ENCODE results near the gene CPNE7. TPM values are rescaled to one million over a fixed set of nuclear protein-coding genes. Genes with fewer than 3 reads are reported as not detected.

CPNE7 gene
- total and polyA plus RNA-seq, 9 of the 15 experiments (the other 6 are each of a cell fraction or from before 2014, with no cell fraction given) = 0.30 to 73.4 (median 32.7) TPM

- TF ChIP-seq CHAMP1 (IDR thresholded peaks at IDR 0.05) (no peak), GTF2F1 (IDR thresholded peaks at IDR 0.05; ENCODE audit: low read depth, low read length) (no peak), DMBX1 (CRISPR knock-in tag; IDR thresholded peaks at IDR 0.05; ENCODE audit: borderline replicate concordance) (no peak), ZKSCAN1 (IDR thresholded peaks at IDR 0.05; ENCODE audit: low read depth, low read length) (no peak), ETV6 (IDR thresholded peaks at IDR 0.05; ENCODE audit: borderline replicate concordance in 1 of 2, low read depth in 2 of 2, low read length in 1 of 2) (no peak), ETV6 (CRISPR knock-in tag; IDR thresholded peaks at IDR 0.05; ENCODE audit: borderline replicate concordance) (no peak)
- TF ChIP-seq, protein P1, sequence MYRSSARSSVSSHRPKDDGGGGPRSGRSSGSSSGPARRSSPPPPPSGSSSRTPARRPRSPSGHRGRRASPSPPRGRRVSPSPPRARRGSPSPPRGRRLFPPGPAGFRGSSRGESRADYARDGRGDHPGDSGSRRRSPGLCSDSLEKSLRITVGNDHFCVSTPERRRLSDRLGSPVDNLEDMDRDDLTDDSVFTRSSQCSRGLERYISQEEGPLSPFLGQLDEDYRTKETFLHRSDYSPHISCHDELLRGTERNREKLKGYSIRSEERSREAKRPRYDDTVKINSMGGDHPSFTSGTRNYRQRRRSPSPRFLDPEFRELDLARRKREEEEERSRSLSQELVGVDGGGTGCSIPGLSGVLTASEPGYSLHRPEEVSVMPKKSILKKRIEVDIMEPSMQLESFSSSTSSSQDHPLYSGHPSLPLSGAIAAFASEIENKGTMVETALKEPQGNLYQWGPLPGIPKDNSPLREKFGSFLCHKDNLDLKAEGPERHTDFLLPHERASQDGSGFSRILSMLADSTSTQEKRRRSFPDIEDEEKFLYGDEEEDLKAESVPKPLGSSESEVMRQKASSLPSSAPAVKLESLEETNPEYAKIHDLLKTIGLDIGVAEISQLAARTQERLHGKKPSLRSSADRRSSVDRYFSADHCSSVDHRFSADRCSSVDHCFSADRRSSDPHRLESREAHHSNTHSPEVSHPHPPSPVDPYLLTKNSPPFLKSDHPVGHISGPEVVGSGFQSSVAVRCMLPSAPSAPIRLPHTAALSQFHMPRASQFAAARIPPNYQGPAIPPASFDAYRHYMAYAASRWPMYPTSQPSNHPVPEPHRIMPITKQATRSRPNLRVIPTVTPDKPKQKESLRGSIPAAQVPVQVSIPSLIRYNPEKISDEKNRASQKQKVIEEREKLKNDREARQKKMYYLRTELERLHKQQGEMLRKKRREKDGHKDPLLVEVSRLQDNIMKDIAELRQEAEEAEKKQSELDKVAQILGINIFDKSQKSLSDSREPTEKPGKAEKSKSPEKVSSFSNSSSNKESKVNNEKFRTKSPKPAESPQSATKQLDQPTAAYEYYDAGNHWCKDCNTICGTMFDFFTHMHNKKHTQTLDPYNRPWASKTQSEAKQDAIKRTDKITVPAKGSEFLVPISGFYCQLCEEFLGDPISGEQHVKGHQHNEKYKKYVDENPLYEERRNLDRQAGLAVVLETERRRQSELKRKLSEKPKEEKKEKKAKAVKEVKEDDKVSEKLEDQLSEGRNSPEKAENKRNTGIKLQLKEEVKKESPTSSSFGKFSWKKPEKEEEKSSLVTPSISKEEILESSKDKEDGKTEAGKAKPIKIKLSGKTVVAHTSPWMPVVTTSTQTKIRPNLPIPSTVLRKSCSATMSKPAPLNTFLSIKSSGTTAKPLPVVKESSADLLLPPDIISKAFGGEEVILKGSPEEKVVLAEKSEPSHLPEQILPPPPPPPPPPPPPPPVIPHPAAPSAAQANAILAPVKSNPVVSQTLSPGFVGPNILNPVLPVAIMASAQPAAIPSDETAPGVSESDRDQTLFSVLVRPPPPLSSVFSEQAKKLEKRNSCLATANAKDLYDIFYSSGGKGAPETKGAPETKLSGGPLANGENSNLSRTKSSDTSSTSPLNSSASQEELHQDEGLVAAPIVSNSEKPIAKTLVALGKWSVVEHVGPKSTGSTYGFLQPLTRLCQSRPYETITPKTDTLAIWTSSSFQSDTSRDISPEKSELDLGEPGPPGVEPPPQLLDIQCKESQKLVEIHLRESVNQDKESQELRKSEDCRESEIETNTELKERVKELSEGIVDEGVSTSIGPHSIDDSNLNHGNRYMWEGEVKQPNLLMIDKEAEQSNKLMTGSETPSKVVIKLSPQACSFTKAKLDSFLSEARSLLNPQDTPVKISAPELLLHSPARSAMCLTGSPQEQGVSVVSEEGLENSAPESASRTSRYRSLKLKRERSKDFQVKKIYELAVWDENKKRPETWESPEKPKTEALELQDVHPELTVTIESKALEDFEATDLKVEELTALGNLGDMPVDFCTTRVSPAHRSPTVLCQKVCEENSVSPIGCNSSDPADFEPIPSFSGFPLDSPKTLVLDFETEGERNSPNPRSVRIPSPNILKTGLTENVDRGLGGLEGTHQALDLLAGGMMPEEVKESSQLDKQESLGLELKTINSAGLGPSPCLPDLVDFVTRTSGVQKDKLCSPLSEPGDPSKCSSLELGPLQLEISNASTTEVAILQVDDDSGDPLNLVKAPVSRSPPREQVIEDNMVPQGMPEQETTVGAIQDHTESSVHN (IDR thresholded peaks at IDR 0.05; ENCODE audit: borderline replicate concordance in 1 of 2, low read depth in 1 of 2) = no peak
Observed at GRCh38 chr16:89565506-89566372, 9.8 kb upstream of the CPNE7 start (continued).

All from K562 (cell line).